Coronary artery (tissue), 2 donors: ENCODE measurements around the gene GAS6.

Experiments used
- DNase-seq: peaks from one replicate; pipeline ENCODE4 v3.0.0-alpha.2; 2017; ENCODE audit warnings: low spot score
- H3K27ac ChIP-seq, 2 donors: fragments of 200-600 bp; sonication (generic); one replicate each; pipeline ENCODE4 v1.5.1; 2016 to 2019
- H3K4me3 ChIP-seq: fragments of 200-600 bp; sonication (generic); 2 replicates; pipeline ENCODE4 v1.5.1; 2016; ENCODE audit warnings: mild to moderate bottlenecking, moderate library complexity
- CTCF ChIP-seq: fragments of 200-600 bp; sonication (generic); IDR thresholded peaks from one replicate; pipeline ENCODE4 v1.5.1; 2019; ENCODE audit warnings: antibody characterized with exemption

GAS6 gene

GRCh38 chr13:113783966-113784644 is 79.8 kb downstream of the GAS6 start:
- no peak for TF ChIP-seq CTCF
- Histone ChIP-seq H3K27ac (no peak overlapping the region), H3K4me3 (no peak overlapping the region)
- DNase-seq, result no peak

- Histone ChIP-seq H3K4me3 (no peak overlapping the region), H3K27ac (no peak overlapping the region)
- DNase-seq, result no peak
- TF ChIP-seq CTCF, result no peak
Measured at GRCh38 chr13:113783200-113783881, 80.5 kb downstream of the GAS6 start.

- DNase-seq, result no peak
- Histone ChIP-seq H3K4me3 (no peak overlapping the region), H3K27ac (no peak overlapping the region)
- TF ChIP-seq CTCF, result no peak
Measured at GRCh38 chr13:113782472-113782871, 81.4 kb downstream of the GAS6 start.

- no peak for TF ChIP-seq CTCF
Measured at GRCh38 chr13:113781571-113781970, 82.3 kb downstream of the GAS6 start.

GRCh38 chr13:113777311-113778260 is 86.3 kb downstream of the GAS6 start:
- H3K4me3 ChIP-seq, result no peak overlapping the region
- DNase-seq, result no peak
- no peak for TF ChIP-seq CTCF
- no peak overlapping the region for H3K27ac ChIP-seq

More at GRCh38 chr13:113781571-113781970, 82.3 kb downstream of the GAS6 start:
- H3K4me3 ChIP-seq, result no peak overlapping the region
- DNase-seq, result no peak
- no peak overlapping the region for H3K27ac ChIP-seq

GRCh38 chr13:113776231-113777125 is 87.4 kb downstream of the GAS6 start:
- H3K4me3 ChIP-seq, result no peak overlapping the region
- no peak overlapping the region for H3K27ac ChIP-seq
- DNase-seq, result no peak
- no peak for TF ChIP-seq CTCF
